K562 (cell line): ENCODE results near the gene PHC3. TPM values are rescaled to one million over a fixed set of nuclear protein-coding genes. Genes with fewer than 3 reads are reported as not detected.

Experiments
- ATAC-seq: fragments of 200-7000 bp; cut with Tn5 transposase; 3 replicates; pipeline ENCODE4 v1.9.1; 2020; ENCODE audit warnings: moderate library complexity
- BruUV-seq: library from RNA; stranded (reverse); fragments of 400-500 nt; replicated peaks from 2 replicates; lab custom pipeline; 2021; lab: Mats Ljungman, UMichigan
- CTCF ChIA-PET: fragments of 300-600 bp; formaldehyde crosslinking; extraction: SDS; loops from one replicate; lab custom pipeline; 2021; ENCODE audit warnings: low intra/inter-chr PET ratio; lab: Yijun Ruan, JAX
- POLR2A ChIA-PET: fragments of 300-600, 350-650 bp; sonication (Branson Sonifier 250); formaldehyde crosslinking; extraction: SDS; loops from one replicate; lab custom pipeline; 2021; ENCODE audit warnings: antibody characterized with exemption, inconsistent platforms; lab: Yijun Ruan, JAX
- DNase-seq, 4 experiments: peaks; one replicate each; pipeline versions ENCODE4 v3.0.0 to v3.0.0-alpha.2; 2011 to 2018; ENCODE audit warnings: low spot score in 3 of 4, mixed read lengths in 3 of 4; ENCODE audit errors: extremely low read depth in 1 of 4
- FAIRE-seq: peaks from 2 replicates; lab custom pipeline; 2011; peaks lifted over from hg19 to GRCh38; lab: Jason Lieb, UNC
- H2AFZ ChIP-seq: 2 replicates; pipeline ENCODE4 v1.6.0; 2011; ENCODE audit warnings: low read depth, low read length, control low read depth, inconsistent platforms
- H3K27ac ChIP-seq: fragments of 200-600 bp; 3 replicates; pipeline ENCODE4 v1.8.0; 2011; ENCODE audit warnings: low read depth, mild to moderate bottlenecking, control low read depth, inconsistent platforms, low read length, moderate library complexity, mixed read lengths; ENCODE audit errors: extremely low read depth
- H3K27me3 ChIP-seq, 2 experiments: fragments of 300-600 bp in 1 of 2; 2 replicates in 1 of 2; 3 replicates in 1 of 2; pipeline versions ENCODE4 v1.6.0 to v1.8.0; 2011; ENCODE audit warnings: inconsistent platforms in 2 of 2, low read length in 2 of 2, mild to moderate bottlenecking in 1 of 2, mixed read lengths in 1 of 2, moderate library complexity in 1 of 2; ENCODE audit not compliant: control insufficient read depth in 2 of 2, insufficient read depth in 2 of 2
- H3K36me3 ChIP-seq: fragments of 300-600 bp; 3 replicates; pipeline ENCODE4 v1.8.0; 2011; ENCODE audit warnings: mild to moderate bottlenecking, low read length, inconsistent platforms; ENCODE audit not compliant: control insufficient read depth, insufficient read depth
- H3K4me1 ChIP-seq, 2 experiments: fragments of 200-600 bp in 1 of 2; replicated peaks in 1 of 2; 2 replicates in 1 of 2; 3 replicates in 1 of 2; pipeline versions ENCODE4 v1.5.1 to v1.8.0; 2011; ENCODE audit warnings: inconsistent platforms in 2 of 2, low read length in 2 of 2, mild to moderate bottlenecking in 1 of 2, mixed read lengths in 1 of 2, moderate library complexity in 1 of 2; ENCODE audit not compliant: control insufficient read depth in 2 of 2, insufficient read depth in 2 of 2
- H3K4me2 ChIP-seq: 2 replicates; pipeline ENCODE4 v1.6.1; 2011; ENCODE audit warnings: low read length, control low read depth, inconsistent platforms, mixed read lengths; ENCODE audit not compliant: insufficient read depth
- H3K4me3 ChIP-seq: fragments of 200-600 bp; sonication (generic), shearing (Covaris generic); 2 replicates; pipeline ENCODE4 v1.5.1; 2016; ENCODE audit warnings: control low read depth, inconsistent platforms
- H3K79me2 ChIP-seq: fragments of 200-600 bp; 3 replicates; pipeline ENCODE4 v1.8.0; 2011; ENCODE audit warnings: low read length, inconsistent platforms; ENCODE audit not compliant: control insufficient read depth, insufficient read depth
- H3K9ac ChIP-seq, 2 experiments: 2 replicates each; pipeline versions ENCODE4 v1.6.0 to v1.6.1; 2011; ENCODE audit warnings: low read depth in 2 of 2, low read length in 2 of 2, control low read depth in 1 of 2, inconsistent platforms in 1 of 2, mild to moderate bottlenecking in 1 of 2, mixed read lengths in 1 of 2; ENCODE audit not compliant: insufficient read depth in 1 of 2
- H3K9me1 ChIP-seq: one replicate; pipeline ENCODE4 v1.6.0; 2011; ENCODE audit warnings: inconsistent platforms, mild to moderate bottlenecking, low read length, moderate library complexity; ENCODE audit not compliant: control insufficient read depth, insufficient read depth
- H3K9me3 ChIP-seq: replicated peaks from 2 replicates; pipeline ENCODE4 v1.5.1; 2011; ENCODE audit warnings: low read depth, low read length, inconsistent platforms; ENCODE audit not compliant: control insufficient read depth, insufficient read depth
- H4K20me1 ChIP-seq: replicated peaks from 2 replicates; pipeline ENCODE4 v1.6.1; 2011; ENCODE audit warnings: low read length, inconsistent platforms, mixed read lengths; ENCODE audit not compliant: control insufficient read depth, insufficient read depth
- CCAR2 ChIP-seq: fragments of 200-400 bp; formaldehyde crosslinking; IDR thresholded peaks from 2 replicates; pipeline ENCODE4 v1.6.1; 2017; ENCODE audit warnings: mild to moderate bottlenecking, low read depth, low read length
- ELF4 ChIP-seq: fragments of 450-650 bp; formaldehyde crosslinking; IDR thresholded peaks from 2 replicates; pipeline ENCODE4 v1.4.0; 2022; ENCODE audit warnings: missing genetic modification characterization
- GABPA ChIP-seq: fragments of 200-800 bp; sonication (Bioruptor generic); conservative IDR thresholded peaks from 2 replicates; pipeline ENCODE4 v1.6.1; 2016; ENCODE audit warnings: low read depth, missing genetic modification characterization, missing compliant biosample characterization
- HMG20A ChIP-seq: fragments of 450-650 bp; formaldehyde crosslinking; conservative IDR thresholded peaks from 2 replicates; pipeline ENCODE4 v1.4.0; 2020; ENCODE audit warnings: mild to moderate bottlenecking, mixed read lengths
- KDM5B ChIP-seq: fragments of 200-600 bp; sonication (generic); IDR thresholded peaks from 2 replicates; pipeline ENCODE4 v1.6.1; 2012; ENCODE audit warnings: low read depth, mild to moderate bottlenecking, moderate library complexity, low read length, control low read depth, inconsistent platforms; ENCODE audit not compliant: insufficient replicate concordance
- NFYB ChIP-seq: IDR thresholded peaks from 2 replicates; pipeline ENCODE4 v1.6.1; 2011; ENCODE audit warnings: mild to moderate bottlenecking, moderate library complexity; ENCODE audit not compliant: insufficient read length; ENCODE audit errors: extremely low read depth
- SLC30A9 ChIP-seq: fragments of 250-450 bp; sonication (Bioruptor Pico); IDR thresholded peaks from 2 replicates; pipeline ENCODE4 v1.8.0; 2022; ENCODE audit warnings: mild to moderate bottlenecking, moderate library complexity
- TEAD2 ChIP-seq: fragments of 450-650 bp; IDR thresholded peaks from 2 replicates; pipeline ENCODE4 v1.6.1; 2016; ENCODE audit warnings: missing genetic modification characterization, control low read depth, missing compliant biosample characterization
- ZFPM2 ChIP-seq: fragments of 250-450 bp; sonication (Bioruptor Pico); IDR thresholded peaks from 2 replicates; pipeline ENCODE4 v1.5.1; 2022; ENCODE audit warnings: mild to moderate bottlenecking
- ZNF146 ChIP-seq: IDR thresholded peaks from one replicate; pipeline ENCODE4 v1.6.1; 2018; ENCODE audit warnings: missing compliant biosample characterization; ENCODE audit not compliant: unreplicated experiment
- WGBS: fragments of 100-300 bp; shearing (Covaris generic); methylation state at CpG from one replicate; pipeline ENCODE4 v1.1.6; 2016; ENCODE audit warnings: low coverage, mixed read lengths; ENCODE audit not compliant: insufficient coverage; ENCODE audit errors: missing lambda C conversion rate; 5-methylcytosine and 5-hydroxymethylcytosine counted together
- in situ Hi-C: fragments of 300-500 bp; cut with MboI; formaldehyde crosslinking; loops from 4 replicates; pipeline ENCODE4 v1.15.0; 2018; ENCODE audit warnings: inconsistent platforms, mixed read lengths
- intact Hi-C: fragments of 100-400 bp; cut with micrococcal nuclease; formaldehyde crosslinking; loops from 2 replicates; pipeline ENCODE4 v1.14.2; 2022
- polyA plus RNA-seq, 8 experiments: library from polyadenylated mRNA; depleted of rRNA in 4 of 8; stranded (reverse) in 5 of 8; unstranded in 3 of 8; fragments of >200 nt; fragmentation: Nextera tagmentation in 2 of 8; fragmentation: Illumina TruSeq in 1 of 8; extraction: Ambion mirVana in 2 of 8; extraction: Trizol in 1 of 8; gene quantifications; 2 replicates each; pipeline versions ENCODE4 v1.2.1 to v1.2.3, GENCODE V29; 2011 to 2014; ENCODE audit warnings: inconsistent platforms in 1 of 8, missing spikeins in 1 of 8
- total RNA-seq, 7 experiments: library from RNA; depleted of rRNA in 6 of 7; stranded (reverse); fragments of >200 nt in 6 of 7; fragmentation: Illumina TruSeq in 2 of 7; extraction: Trizol in 2 of 7; gene quantifications; 2 replicates each; pipeline versions ENCODE4 v1.2.1 to v1.2.3, GENCODE V29; 2011 to 2021; ENCODE audit warnings: low replicate concordance in 1 of 7
- TF ChIP-seq, protein P1 (sequence below): fragments of 250-450 bp; sonication (Bioruptor Pico); IDR thresholded peaks from 2 replicates; pipeline ENCODE4 v1.4.0; 2020
- TF ChIP-seq, protein P2 (sequence below): fragments of 450-650 bp; IDR thresholded peaks from 2 replicates; pipeline ENCODE4 v1.7.0; 2016; ENCODE audit warnings: borderline replicate concordance
- TF ChIP-seq, protein P3 (sequence below): IDR thresholded peaks from 2 replicates; pipeline ENCODE4 v1.6.1; 2012; ENCODE audit warnings: low read depth, low read length, improper control_type of control experiment, borderline replicate concordance

Gene PHC3
- total and polyA plus RNA-seq, 9 of the 15 experiments (the other 6 are each of a cell fraction or from before 2014, with no cell fraction given): 3.1 to 21.6 (median 10.5) TPM

DNA sequence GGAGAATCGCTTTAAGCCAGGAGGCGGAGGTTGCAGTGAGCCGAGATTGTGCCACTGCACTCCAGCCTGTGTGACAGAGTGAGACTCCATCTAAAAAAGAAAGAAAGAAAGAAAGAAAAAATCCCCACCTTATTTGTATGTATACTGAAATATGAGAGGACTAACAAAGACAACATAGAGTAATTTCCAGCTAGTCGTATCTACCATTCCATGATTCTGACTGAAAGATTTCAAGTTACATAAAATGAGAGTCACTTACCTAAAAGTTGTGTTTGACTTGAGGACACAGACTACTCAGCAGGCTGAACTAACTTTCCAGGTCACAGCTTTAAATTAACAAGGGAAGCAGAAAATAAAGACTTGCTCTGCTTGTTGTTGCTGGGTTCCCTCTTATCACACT lies 21.9 kb upstream of the PHC3 start:
- CTCF ChIA-PET: no interaction called here
- ATAC-seq: no peak
- Histone ChIP-seq H3K9ac (no peak overlapping the region), H3K4me2 (no peak overlapping the region), H3K9me3 (no peaks in the 10 kb centered on the region; the same call in 1 of the 2 replicates), H2AFZ (no peak overlapping the region), H3K27me3 (no peaks in the 10 kb centered on the region), H3K27ac (no peak overlapping the region), H4K20me1 (no peaks in the 10 kb centered on the region), H3K36me3 (no peaks in the 10 kb centered on the region)
- no TSS peak for BruUV-seq
- TF ChIP-seq, protein P1, sequence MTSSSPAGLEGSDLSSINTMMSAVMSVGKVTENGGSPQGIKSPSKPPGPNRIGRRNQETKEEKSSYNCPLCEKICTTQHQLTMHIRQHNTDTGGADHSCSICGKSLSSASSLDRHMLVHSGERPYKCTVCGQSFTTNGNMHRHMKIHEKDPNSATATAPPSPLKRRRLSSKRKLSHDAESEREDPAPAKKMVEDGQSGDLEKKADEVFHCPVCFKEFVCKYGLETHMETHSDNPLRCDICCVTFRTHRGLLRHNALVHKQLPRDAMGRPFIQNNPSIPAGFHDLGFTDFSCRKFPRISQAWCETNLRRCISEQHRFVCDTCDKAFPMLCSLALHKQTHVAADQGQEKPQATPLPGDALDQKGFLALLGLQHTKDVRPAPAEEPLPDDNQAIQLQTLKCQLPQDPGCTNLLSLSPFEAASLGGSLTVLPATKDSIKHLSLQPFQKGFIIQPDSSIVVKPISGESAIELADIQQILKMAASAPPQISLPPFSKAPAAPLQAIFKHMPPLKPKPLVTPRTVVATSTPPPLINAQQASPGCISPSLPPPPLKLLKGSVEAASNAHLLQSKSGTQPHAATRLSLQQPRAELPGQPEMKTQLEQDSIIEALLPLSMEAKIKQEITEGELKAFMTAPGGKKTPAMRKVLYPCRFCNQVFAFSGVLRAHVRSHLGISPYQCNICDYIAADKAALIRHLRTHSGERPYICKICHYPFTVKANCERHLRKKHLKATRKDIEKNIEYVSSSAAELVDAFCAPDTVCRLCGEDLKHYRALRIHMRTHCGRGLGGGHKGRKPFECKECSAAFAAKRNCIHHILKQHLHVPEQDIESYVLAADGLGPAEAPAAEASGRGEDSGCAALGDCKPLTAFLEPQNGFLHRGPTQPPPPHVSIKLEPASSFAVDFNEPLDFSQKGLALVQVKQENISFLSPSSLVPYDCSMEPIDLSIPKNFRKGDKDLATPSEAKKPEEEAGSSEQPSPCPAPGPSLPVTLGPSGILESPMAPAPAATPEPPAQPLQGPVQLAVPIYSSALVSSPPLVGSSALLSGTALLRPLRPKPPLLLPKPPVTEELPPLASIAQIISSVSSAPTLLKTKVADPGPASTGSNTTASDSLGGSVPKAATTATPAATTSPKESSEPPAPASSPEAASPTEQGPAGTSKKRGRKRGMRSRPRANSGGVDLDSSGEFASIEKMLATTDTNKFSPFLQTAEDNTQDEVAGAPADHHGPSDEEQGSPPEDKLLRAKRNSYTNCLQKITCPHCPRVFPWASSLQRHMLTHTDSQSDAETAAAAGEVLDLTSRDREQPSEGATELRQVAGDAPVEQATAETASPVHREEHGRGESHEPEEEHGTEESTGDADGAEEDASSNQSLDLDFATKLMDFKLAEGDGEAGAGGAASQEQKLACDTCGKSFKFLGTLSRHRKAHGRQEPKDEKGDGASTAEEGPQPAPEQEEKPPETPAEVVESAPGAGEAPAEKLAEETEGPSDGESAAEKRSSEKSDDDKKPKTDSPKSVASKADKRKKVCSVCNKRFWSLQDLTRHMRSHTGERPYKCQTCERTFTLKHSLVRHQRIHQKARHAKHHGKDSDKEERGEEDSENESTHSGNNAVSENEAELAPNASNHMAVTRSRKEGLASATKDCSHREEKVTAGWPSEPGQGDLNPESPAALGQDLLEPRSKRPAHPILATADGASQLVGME (CRISPR knock-in tag): no peak
- no peak for TF ChIP-seq ELF4
- TF ChIP-seq ZNF146 (CRISPR knock-in tag): no peak
- no peak for TF ChIP-seq NFYB
- TF ChIP-seq HMG20A (CRISPR knock-in tag): no peak
- TF ChIP-seq, protein P2, sequence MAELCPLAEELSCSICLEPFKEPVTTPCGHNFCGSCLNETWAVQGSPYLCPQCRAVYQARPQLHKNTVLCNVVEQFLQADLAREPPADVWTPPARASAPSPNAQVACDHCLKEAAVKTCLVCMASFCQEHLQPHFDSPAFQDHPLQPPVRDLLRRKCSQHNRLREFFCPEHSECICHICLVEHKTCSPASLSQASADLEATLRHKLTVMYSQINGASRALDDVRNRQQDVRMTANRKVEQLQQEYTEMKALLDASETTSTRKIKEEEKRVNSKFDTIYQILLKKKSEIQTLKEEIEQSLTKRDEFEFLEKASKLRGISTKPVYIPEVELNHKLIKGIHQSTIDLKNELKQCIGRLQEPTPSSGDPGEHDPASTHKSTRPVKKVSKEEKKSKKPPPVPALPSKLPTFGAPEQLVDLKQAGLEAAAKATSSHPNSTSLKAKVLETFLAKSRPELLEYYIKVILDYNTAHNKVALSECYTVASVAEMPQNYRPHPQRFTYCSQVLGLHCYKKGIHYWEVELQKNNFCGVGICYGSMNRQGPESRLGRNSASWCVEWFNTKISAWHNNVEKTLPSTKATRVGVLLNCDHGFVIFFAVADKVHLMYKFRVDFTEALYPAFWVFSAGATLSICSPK: no peak
- TF ChIP-seq SLC30A9 (CRISPR knock-in tag): no peak
- TF ChIP-seq KDM5B: no peak
- TF ChIP-seq, protein P3, sequence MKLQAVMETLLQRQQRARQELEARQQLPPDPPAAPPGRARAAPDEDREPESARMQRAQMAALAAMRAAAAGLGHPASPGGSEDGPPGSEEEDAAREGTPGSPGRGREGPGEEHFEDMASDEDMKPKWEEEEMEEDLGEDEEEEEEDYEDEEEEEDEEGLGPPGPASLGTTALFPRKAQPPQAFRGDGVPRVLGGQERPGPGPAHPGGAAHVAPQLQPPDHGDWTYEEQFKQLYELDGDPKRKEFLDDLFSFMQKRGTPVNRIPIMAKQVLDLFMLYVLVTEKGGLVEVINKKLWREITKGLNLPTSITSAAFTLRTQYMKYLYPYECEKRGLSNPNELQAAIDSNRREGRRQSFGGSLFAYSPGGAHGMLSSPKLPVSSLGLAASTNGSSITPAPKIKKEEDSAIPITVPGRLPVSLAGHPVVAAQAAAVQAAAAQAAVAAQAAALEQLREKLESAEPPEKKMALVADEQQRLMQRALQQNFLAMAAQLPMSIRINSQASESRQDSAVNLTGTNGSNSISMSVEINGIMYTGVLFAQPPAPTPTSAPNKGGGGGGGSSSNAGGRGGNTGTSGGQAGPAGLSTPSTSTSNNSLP: no peak
- TF ChIP-seq GABPA (tag): no peak
- no peak for TF ChIP-seq ZFPM2 (CRISPR knock-in tag)
- TF ChIP-seq TEAD2 (tag): no peak
- TF ChIP-seq CCAR2: no peak
- TF ChIP-seq, all 486 proteins: peak for 0
- in situ Hi-C loops: no loop called here
- FAIRE-seq (no peak), DNase-seq (no peak)
- WGBS: 42% methylated on average over 4 of the region's 4 CpGs
- intact Hi-C loops: no loop called here
- H3K9me1 ChIP-seq: no peaks in the 10 kb centered on the region
- H3K79me2 ChIP-seq: no peaks in the 10 kb centered on the region
- no peak overlapping the region for H3K4me3 ChIP-seq
- POLR2A ChIA-PET: no interaction called here
- H3K4me1 ChIP-seq: no peaks in the 10 kb centered on the region; a peak in 1 of 5 replicates
